DLD1 (cell line): ENCODE measurements around the gene GPR78.

Source experiments
- in situ Hi-C: cut with HindIII; loops from 2 replicates; pipeline ENCODE4 v1.10.0; 2017; ENCODE audit warnings: low sequenced_read_pairs

Gene GPR78

GRCh38 chr4:8598391-8599090, 18.3 kb downstream of the GPR78 start:
- in situ Hi-C loops, result no loop called here

GRCh38 chr4:8599091-8599460, 18.9 kb downstream of the GPR78 start:
- in situ Hi-C loops, result no loop called here

- in situ Hi-C loops, result no loop called here
These were observed 19.5 kb downstream of the GPR78 start for GRCh38 chr4:8599657-8600056.

- in situ Hi-C loops, result no loop called here
These were observed 20.1 kb downstream of the GPR78 start for GRCh38 chr4:8600266-8600665.

GRCh38 chr4:8600686-8601085, 20.5 kb downstream of the GPR78 start:
- in situ Hi-C loops, result no loop called here

GRCh38 chr4:8601086-8601485, 20.9 kb downstream of the GPR78 start:
- in situ Hi-C loops, result no loop called here

GRCh38 chr4:8601556-8601955, 21.4 kb downstream of the GPR78 start:
- in situ Hi-C loops, result no loop called here

- in situ Hi-C loops, result no loop called here
These were observed 22.7 kb downstream of the GPR78 start for GRCh38 chr4:8602686-8603430.

- in situ Hi-C loops, result no loop called here
These were observed 23.7 kb downstream of the GPR78 start for GRCh38 chr4:8603931-8604330.

GRCh38 chr4:8605289-8605688, 25.1 kb downstream of the GPR78 start:
- in situ Hi-C loops, result no loop called here

GRCh38 chr4:8606476-8606875, 26.3 kb downstream of the GPR78 start:
- in situ Hi-C loops, result no loop called here

GRCh38 chr4:8606966-8607365, 26.8 kb downstream of the GPR78 start:
- in situ Hi-C loops, result no loop called here

GRCh38 chr4:8607603-8608481, 27.6 kb downstream of the GPR78 start:
- in situ Hi-C loops, result no loop called here

GRCh38 chr4:8608714-8609391, 28.7 kb downstream of the GPR78 start:
- in situ Hi-C loops, result no loop called here

- in situ Hi-C loops, result no loop called here
These were observed 29.2 kb downstream of the GPR78 start for GRCh38 chr4:8609406-8609805.

- in situ Hi-C loops, result no loop called here
These were observed 29.7 kb downstream of the GPR78 start for GRCh38 chr4:8609824-8610350.

- in situ Hi-C loops, result no loop called here
These were observed 30.8 kb downstream of the GPR78 start for GRCh38 chr4:8610858-8611616.

GRCh38 chr4:8612646-8613045, 32.5 kb downstream of the GPR78 start:
- in situ Hi-C loops, result no loop called here

- in situ Hi-C loops, result no loop called here
These were observed 33.5 kb downstream of the GPR78 start for GRCh38 chr4:8613421-8614364.
